Heart left ventricle (tissue), 16 donors: ENCODE measurements around the gene MYO5B. TPM values are rescaled to one million over a fixed set of nuclear protein-coding genes. Genes with fewer than 3 reads are reported as not detected.

Experiments used
- ATAC-seq, 4 donors: fragments of 200-7000 bp; cut with Tn5 transposase; one replicate each; pipeline ENCODE4 v1.9.1; 2020 to 2022; ENCODE audit warnings: moderate library complexity in 4 of 4, mild to moderate bottlenecking in 3 of 4, moderate number of reproducible peaks in 1 of 4
- DNase-seq, 5 donors: peaks; one replicate each; pipeline ENCODE4 v3.0.0-alpha.2; 2020
- H3K27ac ChIP-seq, 12 donors: fragments of 200-600 bp; sonication (generic) in 4 of 12; one replicate each; pipeline versions ENCODE4 v1.5.0 to v1.8.0; 2016 to 2022; ENCODE audit warnings: mild to moderate bottlenecking in 2 of 12
- H3K27me3 ChIP-seq, 9 donors: fragments of 200-600 bp; sonication (generic) in 2 of 9; one replicate each; pipeline versions ENCODE4 v1.5.1 to v1.8.0; 2016 to 2022; ENCODE audit warnings: mild to moderate bottlenecking in 3 of 9
- H3K36me3 ChIP-seq, 9 donors: fragments of 200-600 bp; sonication (generic) in 2 of 9; one replicate each; pipeline versions ENCODE4 v1.5.0 to v1.8.0; 2018 to 2022; ENCODE audit warnings: mild to moderate bottlenecking in 2 of 9
- H3K4me1 ChIP-seq, 12 donors: fragments of 200-600 bp; sonication (generic) in 4 of 12; one replicate each; pipeline versions ENCODE4 v1.5.0 to v1.8.0; 2016 to 2022; ENCODE audit warnings: mild to moderate bottlenecking in 3 of 12
- H3K4me3 ChIP-seq, 12 donors: fragments of 200-600 bp; sonication (generic) in 4 of 12; one replicate each; pipeline versions ENCODE4 v1.5.0 to v1.8.0; 2017 to 2022; ENCODE audit warnings: mild to moderate bottlenecking in 9 of 12, moderate library complexity in 4 of 12
- H3K9me3 ChIP-seq, 12 donors: fragments of 200-600 bp; sonication (generic) in 4 of 12; one replicate each; pipeline versions ENCODE4 v1.5.0 to v1.8.0; 2016 to 2022; ENCODE audit warnings: mild to moderate bottlenecking in 1 of 12
- POLR2A ChIP-seq, 2 donors: fragments of 450-650 bp; IDR thresholded peaks; one replicate each; pipeline ENCODE4 v1.6.1; 2017; ENCODE audit warnings: antibody characterized with exemption in 2 of 2, mild to moderate bottlenecking in 2 of 2, moderate library complexity in 2 of 2
- WGBS, 4 donors: extraction: QIAGEN DNeasy Blood & Tissue Kit in 2 of 4; methylation state at CpG; one replicate each; pipeline versions ENCODE4 v1.1.5 to v1.1.7; 2013 to 2018; 5-methylcytosine and 5-hydroxymethylcytosine counted together
- intact Hi-C, 10 donors: fragments of 100-400 bp; cut with DNase I; formaldehyde crosslinking; loops; one replicate each; pipeline versions ENCODE4 v1.11.1 to v1.14.2; 2022
- polyA plus RNA-seq, 2 donors: library from polyadenylated mRNA; stranded (reverse); fragments of 200-250 nt; gene quantifications; one replicate each; pipeline ENCODE4 v1.2.3, GENCODE V29; 2013
- total RNA-seq, 9 donors: library from RNA; depleted of rRNA in 2 of 9; stranded (reverse); fragments of >200 nt in 2 of 9; fragmentation: NEBNext Ultra II Directional in 3 of 9; extraction: Animal tissue kit (Norgen Biotek cat#: 25700) in 3 of 9; gene quantifications; one replicate each; pipeline versions ENCODE4 v1.1.0 to v1.2.4, GENCODE V29; 2016 to 2023
- TF ChIP-seq, protein P1 (sequence below), 12 donors: fragments of 200-600 bp; sonication (generic) in 4 of 12; IDR thresholded peaks; one replicate each; pipeline versions ENCODE4 v1.5.0 to v1.8.0; 2018 to 2022; ENCODE audit warnings: antibody characterized with exemption in 12 of 12, mild to moderate bottlenecking in 5 of 12
- donor health status: ischemic (EF 13 %, LVEDD 7.1; RV severe dilation, severe dysfunction).
- donor health status: healthy with polysubstance abuse.
- donor health status: DM: no; HTN: yes; CAD: no.
- donor health status: DM: no; HTN: no; CAD: no.
- donor health status: ischemic (EF 25% LVEDD 6.9; RV normal size, moderate dysfunction).
- donor health status: ischemic (EF 25% LVEDD 5.7; RV mildly dilated, moderate dysfunction).
- donor health status: healthy.
- donor health status: DM: yes; HTN: yes; CAD: no.
- donor health status: ischemic (EF 35%, LVEDD 5.7; RV mildly dilated, moderate dysfunction).
- donor health status: nonischemic (EF 11% LVEDD 7.7; RV severe dilation, severe dysfunction).
- donor health status: DM: yes; HTN: yes; CAD: no.
- donor health status: PGD.
- donor health status: ischemic (EF 29% LVEDD 5.4; RV normal size, mild dysfunction).
- donor health status: nonischemic (EF 23%, LVEDD 6.1; RV moderate dilation, normal function).

Gene MYO5B
- total and polyA plus RNA-seq, 11 donors: 0.51 to 5.9 (median 1.4) TPM

DNA sequence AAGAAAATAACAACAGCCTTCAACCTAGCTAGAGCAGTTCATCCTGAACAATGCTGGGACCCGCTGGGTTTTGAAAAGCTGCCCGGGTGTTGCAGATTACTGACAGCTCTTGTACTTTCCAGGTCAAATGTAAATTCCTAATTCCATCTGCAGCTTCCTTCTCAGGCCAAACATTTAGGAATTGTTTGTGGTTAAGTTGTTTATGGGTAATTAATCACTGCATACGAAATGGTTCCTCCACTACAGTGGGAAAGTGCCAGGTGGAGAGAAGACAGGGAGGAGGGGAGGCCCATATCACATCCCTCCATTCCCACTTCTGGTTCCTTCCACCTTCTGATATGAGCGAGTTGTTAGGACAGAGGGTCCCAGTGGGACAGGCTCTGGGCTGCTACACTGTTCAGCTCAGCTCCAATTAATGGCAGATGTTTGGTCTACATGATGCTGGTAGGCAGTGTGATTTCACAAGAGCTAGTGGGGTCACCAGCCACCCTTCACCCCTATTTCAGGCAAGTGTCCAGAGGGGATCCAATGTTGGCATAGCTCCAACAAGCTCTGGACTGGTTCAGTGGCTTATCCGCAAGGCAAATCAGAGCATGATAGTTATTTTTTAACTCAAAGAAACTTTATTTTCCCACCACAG, 268.7 kb downstream of the MYO5B start:
- 64 to 75% (median 67%) methylated on average over 5 of the region's 5 CpGs for WGBS, 4 donors
- H3K27ac ChIP-seq: no peak overlapping the region
- intact Hi-C loops: no loop called here
- H3K27me3 ChIP-seq: peaks cover 0 to 9% (median 0%) of the 10 kb centered on the region in 9 donors
- no peak for TF ChIP-seq POLR2A (IDR thresholded peaks at IDR 0.05)
- TF ChIP-seq, protein P1, sequence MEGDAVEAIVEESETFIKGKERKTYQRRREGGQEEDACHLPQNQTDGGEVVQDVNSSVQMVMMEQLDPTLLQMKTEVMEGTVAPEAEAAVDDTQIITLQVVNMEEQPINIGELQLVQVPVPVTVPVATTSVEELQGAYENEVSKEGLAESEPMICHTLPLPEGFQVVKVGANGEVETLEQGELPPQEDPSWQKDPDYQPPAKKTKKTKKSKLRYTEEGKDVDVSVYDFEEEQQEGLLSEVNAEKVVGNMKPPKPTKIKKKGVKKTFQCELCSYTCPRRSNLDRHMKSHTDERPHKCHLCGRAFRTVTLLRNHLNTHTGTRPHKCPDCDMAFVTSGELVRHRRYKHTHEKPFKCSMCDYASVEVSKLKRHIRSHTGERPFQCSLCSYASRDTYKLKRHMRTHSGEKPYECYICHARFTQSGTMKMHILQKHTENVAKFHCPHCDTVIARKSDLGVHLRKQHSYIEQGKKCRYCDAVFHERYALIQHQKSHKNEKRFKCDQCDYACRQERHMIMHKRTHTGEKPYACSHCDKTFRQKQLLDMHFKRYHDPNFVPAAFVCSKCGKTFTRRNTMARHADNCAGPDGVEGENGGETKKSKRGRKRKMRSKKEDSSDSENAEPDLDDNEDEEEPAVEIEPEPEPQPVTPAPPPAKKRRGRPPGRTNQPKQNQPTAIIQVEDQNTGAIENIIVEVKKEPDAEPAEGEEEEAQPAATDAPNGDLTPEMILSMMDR (IDR thresholded peaks at IDR 0.05): no peak
- H3K9me3 ChIP-seq: no peaks in the 10 kb centered on the region
- no peak overlapping the region for H3K4me3 ChIP-seq
- H3K36me3 ChIP-seq: no peaks in the 10 kb centered on the region
- ATAC-seq (no peak), DNase-seq (no peak)
- H3K4me1 ChIP-seq: no peaks in the 10 kb centered on the region

DNA sequence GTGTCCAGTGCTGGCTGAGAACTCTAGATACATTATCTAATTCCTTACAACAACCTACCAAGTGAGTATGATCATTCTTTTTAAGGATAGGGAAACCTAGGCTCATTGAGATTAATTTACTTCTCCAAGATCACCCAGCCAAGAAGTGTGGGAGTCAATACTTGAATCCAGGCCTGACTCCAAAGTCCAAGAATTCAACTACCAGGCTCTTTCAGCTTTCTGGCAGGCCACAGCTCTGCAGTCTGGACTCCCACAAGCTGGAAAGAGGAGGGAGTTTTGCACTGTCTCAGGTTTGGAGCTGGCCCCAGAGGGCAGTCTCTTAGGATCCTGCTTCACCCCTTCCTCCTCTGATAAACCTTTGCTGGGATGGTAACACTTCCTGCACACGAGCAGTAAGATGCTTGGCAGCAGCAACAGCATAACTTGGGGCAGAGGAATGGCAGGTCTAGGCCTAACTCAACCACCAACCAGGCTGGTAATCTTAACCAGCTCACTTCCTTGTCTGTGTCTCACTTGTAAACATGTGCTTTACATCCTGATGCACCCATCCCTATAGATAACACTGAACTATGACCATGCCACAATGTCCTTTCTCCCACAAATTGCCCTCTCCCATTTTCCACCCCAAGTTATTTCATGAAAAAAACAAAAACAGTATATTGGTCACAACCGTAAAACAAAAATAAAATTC, 270.5 kb downstream of the MYO5B start:
- no peak for TF ChIP-seq POLR2A (IDR thresholded peaks at IDR 0.05)
- TF ChIP-seq, protein P1 (IDR thresholded peaks at IDR 0.05): no peak
- Histone ChIP-seq H3K9me3 (no peaks in the 10 kb centered on the region), H3K27ac (no peak overlapping the region), H3K36me3 (no peaks in the 10 kb centered on the region), H3K4me3 (no peak overlapping the region), H3K27me3 (peaks cover 0 to 13% (median 1%) of the 10 kb centered on the region in 9 donors), H3K4me1 (no peaks in the 10 kb centered on the region)
- WGBS, 4 donors: 61 to 75% (median 67%) methylated on average over 2 of the region's 2 CpGs
- intact Hi-C loops: no loop called here
- DNase-seq (no peak), ATAC-seq (no peak)

- Histone ChIP-seq H3K27ac (no peak overlapping the region), H3K4me1 (no peaks in the 10 kb centered on the region), H3K4me3 (no peak overlapping the region), H3K27me3 (peaks cover 0 to 29% (median 5%) of the 10 kb centered on the region in 9 donors), H3K9me3 (no peaks in the 10 kb centered on the region), H3K36me3 (no peaks in the 10 kb centered on the region)
- TF ChIP-seq, protein P1 (IDR thresholded peaks at IDR 0.05): no peak
- no peak for TF ChIP-seq POLR2A (IDR thresholded peaks at IDR 0.05)
- DNase-seq (no peak), ATAC-seq (no peak)
- WGBS, 4 donors: 80 to 93% (median 85%) methylated on average over 2 of the region's 2 CpGs
- intact Hi-C loops: no loop called here
These were observed 272.7 kb downstream of the MYO5B start for GRCh38 chr18:49922228-49922627.

- ATAC-seq: no peak
- no peaks in the 10 kb centered on the region for H3K4me1 ChIP-seq
- TF ChIP-seq POLR2A (IDR thresholded peaks at IDR 0.05): no peak
- TF ChIP-seq, protein P1 (IDR thresholded peaks at IDR 0.05): no peak
- intact Hi-C loops: no loop called here
- H3K36me3 ChIP-seq: no peaks in the 10 kb centered on the region
- H3K27ac ChIP-seq: no peak overlapping the region
- H3K27me3 ChIP-seq: peaks cover 0 to 29% (median 5%) of the 10 kb centered on the region in 9 donors
- H3K9me3 ChIP-seq: no peaks in the 10 kb centered on the region
- no peak for DNase-seq
- no peak overlapping the region for H3K4me3 ChIP-seq
- WGBS, 4 donors: 42 to 47% (median 46%) methylated on average over 12 of the region's 12 CpGs
These were observed 273.5 kb downstream of the MYO5B start for GRCh38 chr18:49921318-49921985.
